ENCODE data around the gene TGIF1.

Gene TGIF1

DNA sequence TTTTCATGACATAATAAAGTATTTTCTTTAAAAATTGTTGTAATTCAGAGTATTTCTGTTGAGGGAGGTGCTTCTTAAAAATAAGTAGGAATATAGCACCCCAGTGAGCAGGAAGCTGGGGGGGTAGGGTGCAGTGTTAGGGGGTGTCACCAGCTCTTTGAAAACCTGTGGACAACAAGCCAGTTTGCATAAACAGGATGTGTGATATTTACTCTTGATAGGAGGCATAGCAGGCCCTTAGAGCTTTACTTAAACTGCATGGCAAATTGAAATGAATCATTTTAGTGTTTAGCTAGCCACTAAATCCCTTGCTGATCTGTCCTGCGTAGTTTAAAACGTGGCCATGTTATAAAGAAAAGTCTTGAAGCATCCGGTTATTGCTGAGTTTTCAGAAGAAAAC is 8.4 kb downstream of the TGIF1 start:
- Histone ChIP-seq H3K27me3 (no peaks in the 10 kb centered on the region), H3K4me2 (peak overlapping the region in 8 of 11 experiments; percentile 4 to 94 (median 12); a peak in 11 of 22 replicates), H3K27ac (peak overlapping the region in 3 of 11 experiments; percentile 6 to 46 (median 12); a peak in 2 of 22 replicates), H3K36me3 (peaks cover 59 to 87% (median 70%) of the 10 kb centered on the region in 11 experiments), H3K9me3 (replicated peaks in 1 of 11) (peaks cover 0 to 34% (median 7%) of the 10 kb centered on the region in 11 experiments; a peak in 10 of 22 replicates), H3K9ac (peak overlapping the region in 1 of 11 experiments; percentile 3; a peak in 2 of 22 replicates), H3K4me1 (peaks cover 28 to 54% (median 43%) of the 10 kb centered on the region in 10 experiments), H4K20me1 (peaks cover 63 to 100% (median 83%) of the 10 kb centered on the region in 11 experiments), H3K4me3 (no peak overlapping the region)
- TF ChIP-seq Cebpa-rat (IDR thresholded peaks at IDR 0.05): no peak

DNA sequence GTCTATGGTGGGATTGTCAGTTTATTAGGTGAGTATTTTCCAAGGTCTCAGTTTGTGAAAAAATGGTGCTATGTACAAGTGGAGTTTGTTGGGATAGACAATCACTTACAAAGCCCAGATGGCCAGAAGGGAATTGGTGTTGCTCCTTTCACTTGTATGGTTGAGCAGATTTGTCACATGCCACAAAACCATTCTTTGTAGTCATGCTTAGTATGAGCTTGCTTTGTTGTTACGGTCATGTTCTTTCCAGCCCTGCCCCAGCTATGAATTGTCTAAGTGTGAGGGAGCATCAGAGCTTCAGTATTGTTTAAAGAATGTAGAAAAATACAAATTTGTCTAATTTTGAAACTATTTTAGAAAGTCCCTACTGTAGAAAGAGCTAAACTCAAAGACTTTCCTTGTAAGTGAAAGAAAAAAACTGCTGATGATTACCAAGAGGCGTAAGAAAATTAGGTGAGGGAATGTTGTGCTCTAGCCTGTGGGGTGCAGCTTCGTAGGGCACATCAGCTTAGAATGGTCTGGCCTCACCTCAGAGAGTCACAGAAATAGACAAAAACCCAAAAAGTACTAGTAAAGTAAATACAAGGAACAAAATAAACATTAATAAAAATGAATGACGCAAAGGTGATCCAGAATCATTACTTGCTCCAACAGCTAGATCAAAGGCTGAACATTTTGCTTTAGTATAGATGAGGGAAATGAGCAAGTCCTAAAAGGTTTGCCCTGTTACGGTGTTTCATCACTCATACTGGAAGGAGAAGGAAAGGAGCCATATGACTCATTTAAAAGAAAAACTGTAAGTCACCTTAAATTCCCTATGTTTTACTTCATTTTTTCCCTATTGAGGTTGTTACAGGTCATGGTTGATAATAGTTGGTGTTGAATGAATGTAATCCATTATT is 9.2 kb downstream of the TGIF1 start:
- Histone ChIP-seq H3K9me3 (replicated peaks in 1 of 11) (peaks cover 0 to 34% (median 7%) of the 10 kb centered on the region in 11 experiments; a peak in 10 of 22 replicates), H3K4me1 (peaks cover 24 to 52% (median 39%) of the 10 kb centered on the region in 10 experiments), H3K36me3 (peaks cover 59 to 79% (median 70%) of the 10 kb centered on the region in 11 experiments), H3K4me2 (peak overlapping the region in 5 of 11 experiments; percentile 4 to 94 (median 52); a peak in 11 of 22 replicates), H3K4me3 (no peak overlapping the region), H3K9ac (peak overlapping the region in 1 of 11 experiments; percentile 30; a peak in 2 of 22 replicates), H3K27ac (peak overlapping the region in 3 of 11 experiments; percentile 19 to 47 (median 46); a peak in 6 of 22 replicates), H4K20me1 (peaks cover 55 to 96% (median 75%) of the 10 kb centered on the region in 11 experiments), H3K27me3 (no peaks in the 10 kb centered on the region)
- no peak for TF ChIP-seq Cebpa-rat (IDR thresholded peaks at IDR 0.05)

DNA sequence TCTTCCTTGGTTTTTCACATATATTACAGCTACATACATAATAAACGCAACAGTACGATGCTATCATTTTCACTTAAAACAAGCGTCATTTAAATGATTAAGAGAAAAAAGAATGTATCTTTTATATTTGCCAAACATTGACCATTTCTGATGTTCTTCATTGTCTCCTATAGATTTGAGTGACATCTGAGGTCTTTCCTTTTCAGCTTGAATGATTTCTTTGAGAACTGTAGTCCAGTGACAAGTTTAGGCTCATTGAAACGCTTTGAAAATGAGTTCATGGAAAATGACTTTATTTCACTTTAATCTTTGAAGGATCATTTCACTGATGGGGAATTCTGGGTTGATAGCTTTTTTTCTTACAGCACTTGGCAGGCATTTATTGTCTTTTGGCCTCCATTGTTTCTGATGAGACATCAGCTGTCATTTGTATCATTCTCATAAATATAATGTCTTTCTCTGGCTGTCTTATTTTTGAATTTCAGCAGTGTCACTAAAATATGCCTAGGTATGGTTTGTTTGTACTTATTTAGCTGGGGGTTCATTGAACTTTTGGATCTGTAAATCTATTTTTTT is 10.9 kb downstream of the TGIF1 start:
- no peak overlapping the region for H3K9ac ChIP-seq
- no peaks in the 10 kb centered on the region for H3K27me3 ChIP-seq

DNA sequence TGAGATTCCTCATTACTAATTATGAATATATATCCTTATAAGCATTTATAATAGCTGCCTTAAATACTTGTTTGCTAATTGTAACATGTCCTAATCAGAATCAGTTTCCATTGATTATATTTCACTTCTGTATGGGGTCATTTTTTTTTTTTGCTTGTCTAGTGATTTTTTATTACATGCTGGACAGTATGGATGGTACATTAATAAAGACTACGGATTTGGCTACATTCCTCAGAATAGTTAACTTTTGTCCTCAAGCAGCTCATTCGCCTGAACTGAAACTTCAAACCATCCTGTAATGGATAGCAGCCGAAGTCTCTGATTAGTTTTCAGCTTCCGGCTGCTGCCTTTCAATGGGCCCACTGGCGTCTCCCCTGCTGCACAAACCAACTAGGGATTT is 11.7 kb downstream of the TGIF1 start:
- peaks cover 47 to 58% (median 54%) of the 10 kb centered on the region in 11 experiments for H3K36me3 ChIP-seq
- peaks cover 0 to 34% (median 7%) of the 10 kb centered on the region in 11 experiments; a peak in 10 of 22 replicates for H3K9me3 ChIP-seq (replicated peaks in 1 of 11)
- no peak overlapping the region for H3K4me2 ChIP-seq
- H3K27me3 ChIP-seq: no peaks in the 10 kb centered on the region
- no peak for TF ChIP-seq Cebpa-rat (IDR thresholded peaks at IDR 0.05)
- H3K27ac ChIP-seq: no peak overlapping the region
- peaks cover 32 to 75% (median 50%) of the 10 kb centered on the region in 11 experiments for H4K20me1 ChIP-seq
- H3K4me3 ChIP-seq: no peak overlapping the region
- peaks cover 23 to 51% (median 38%) of the 10 kb centered on the region in 10 experiments for H3K4me1 ChIP-seq
- no peak overlapping the region for H3K9ac ChIP-seq

More for the DNA sequence above, 10.9 kb downstream of the TGIF1 start:
- H3K4me3 ChIP-seq: no peak overlapping the region
- peaks cover 40 to 83% (median 58%) of the 10 kb centered on the region in 11 experiments for H4K20me1 ChIP-seq
- no peak for TF ChIP-seq Cebpa-rat (IDR thresholded peaks at IDR 0.05)
- H3K4me2 ChIP-seq: no peak overlapping the region
- H3K27ac ChIP-seq: no peak overlapping the region
- peaks cover 55 to 66% (median 62%) of the 10 kb centered on the region in 11 experiments for H3K36me3 ChIP-seq
- H3K9me3 ChIP-seq (replicated peaks in 1 of 11): peaks cover 0 to 34% (median 7%) of the 10 kb centered on the region in 11 experiments; a peak in 10 of 22 replicates
- peaks cover 20 to 51% (median 37%) of the 10 kb centered on the region in 10 experiments for H3K4me1 ChIP-seq

DNA sequence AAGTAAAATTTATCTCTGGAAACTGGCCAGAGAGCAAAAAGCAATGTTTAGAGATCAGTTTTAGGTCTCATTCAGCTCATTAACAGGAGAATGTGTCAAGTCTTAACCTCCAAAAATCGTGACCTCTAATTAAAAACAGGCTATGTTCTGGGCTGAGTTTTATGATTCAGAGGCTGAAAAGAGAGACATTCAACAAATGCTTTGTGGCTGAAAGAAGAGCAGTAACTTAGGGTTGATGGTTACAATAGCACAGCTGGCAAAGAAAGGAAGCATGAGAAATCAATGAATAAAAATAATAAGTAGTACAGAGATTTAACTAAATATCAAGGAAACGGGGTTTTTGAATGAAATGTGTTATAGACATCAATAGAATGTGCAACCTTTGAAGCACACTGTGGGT is 13.1 kb downstream of the TGIF1 start:
- TF ChIP-seq Cebpa-rat (IDR thresholded peaks at IDR 0.05): no peak

DNA sequence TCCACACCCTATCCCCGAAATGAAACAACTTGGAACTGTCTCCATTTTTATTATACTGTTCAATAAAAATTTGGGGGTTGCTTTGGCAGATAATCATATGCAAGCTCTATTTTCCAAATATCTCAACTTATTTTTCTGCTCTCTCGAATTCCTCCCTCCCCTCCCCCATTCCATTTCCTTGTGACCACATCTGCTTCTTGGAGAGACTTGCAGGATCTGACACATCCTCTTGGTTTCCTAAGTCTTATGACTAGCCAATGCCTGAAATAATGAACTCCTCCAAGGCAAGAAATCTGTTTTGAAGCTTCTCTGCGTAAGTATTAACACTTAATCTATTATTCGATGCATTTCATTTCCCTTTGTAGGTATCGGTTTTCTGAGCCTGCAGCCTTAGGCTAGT is 16.1 kb downstream of the TGIF1 start:
- TF ChIP-seq Cebpa-rat (IDR thresholded peaks at IDR 0.05): no peak
- Histone ChIP-seq H3K27ac (peak overlapping the region in 8 of 11 experiments; percentile 39 to 63 (median 48); a peak in 14 of 22 replicates), H3K4me2 (peak overlapping the region; percentile 31 to 81 (median 64)), H3K36me3 (peaks cover 9 to 15% (median 12%) of the 10 kb centered on the region in 11 experiments; a peak in 21 of 22 replicates), H3K4me1 (peaks cover 16 to 38% (median 26%) of the 10 kb centered on the region in 10 experiments), H3K27me3 (no peaks in the 10 kb centered on the region), H3K4me3 (peak overlapping the region in 2 of 10 experiments; percentile 3 to 28; a peak in 2 of 20 replicates), H4K20me1 (peaks cover 0 to 32% (median 7%) of the 10 kb centered on the region in 11 experiments; a peak in 12 of 22 replicates), H3K9me3 (replicated peaks in 1 of 11) (peaks cover 0 to 7% (median 0%) of the 10 kb centered on the region in 11 experiments; a peak in 5 of 22 replicates), H3K9ac (peak overlapping the region in 1 of 11 experiments; percentile 5; a peak in 3 of 22 replicates)

More for the DNA sequence above, 13.1 kb downstream of the TGIF1 start:
- peak overlapping the region in 2 of 11 experiments; percentile 20 to 22; a peak in 2 of 22 replicates for H3K27ac ChIP-seq
- no peak overlapping the region for H3K4me2 ChIP-seq
- peaks cover 0 to 28% (median 6%) of the 10 kb centered on the region in 11 experiments; a peak in 9 of 22 replicates for H3K9me3 ChIP-seq (replicated peaks in 1 of 11)
- H4K20me1 ChIP-seq: peaks cover 19 to 61% (median 36%) of the 10 kb centered on the region in 11 experiments; a peak in 21 of 22 replicates
- H3K27me3 ChIP-seq: no peaks in the 10 kb centered on the region
- H3K36me3 ChIP-seq: peaks cover 33 to 45% (median 41%) of the 10 kb centered on the region in 11 experiments
- no peak overlapping the region for H3K9ac ChIP-seq
- H3K4me1 ChIP-seq: peaks cover 21 to 47% (median 35%) of the 10 kb centered on the region in 10 experiments
- no peak overlapping the region for H3K4me3 ChIP-seq

DNA sequence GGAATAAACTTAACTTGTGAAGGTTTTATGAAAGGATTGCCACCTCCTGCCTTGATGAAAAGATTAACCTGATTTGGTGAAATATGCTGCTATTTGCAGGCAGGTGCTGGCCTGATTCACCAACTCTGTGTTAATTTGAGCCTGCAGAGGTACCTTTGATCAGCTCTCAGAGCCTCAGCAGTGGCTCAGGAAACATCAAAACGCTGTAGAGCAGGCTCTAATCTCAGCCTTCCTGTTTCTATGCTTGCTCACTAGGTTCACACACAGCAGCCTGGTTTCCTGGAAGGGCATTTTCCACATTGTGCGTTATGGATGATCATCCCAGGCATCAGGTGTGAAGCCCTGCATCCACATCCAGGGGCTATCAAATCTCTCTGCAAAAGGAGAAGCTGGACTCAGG is 16.9 kb downstream of the TGIF1 start:
- Histone ChIP-seq H3K4me3 (peak overlapping the region in 1 of 10 experiments; percentile 28; a peak in 1 of 20 replicates), H3K36me3 (peaks cover 3 to 7% (median 4%) of the 10 kb centered on the region in 11 experiments; a peak in 18 of 22 replicates), H3K9me3 (replicated peaks in 1 of 11) (no peaks in the 10 kb centered on the region), H3K4me1 (peaks cover 16 to 38% (median 26%) of the 10 kb centered on the region in 10 experiments), H3K27me3 (no peaks in the 10 kb centered on the region), H3K4me2 (peak overlapping the region; percentile 31 to 81 (median 64)), H4K20me1 (peaks cover 0 to 24% (median 4%) of the 10 kb centered on the region in 11 experiments; a peak in 11 of 22 replicates), H3K27ac (peak overlapping the region in 8 of 11 experiments; percentile 39 to 63 (median 48); a peak in 13 of 22 replicates), H3K9ac (peak overlapping the region in 1 of 11 experiments; percentile 12; a peak in 4 of 22 replicates)
- TF ChIP-seq Cebpa-rat (IDR thresholded peaks at IDR 0.05): no peak

DNA sequence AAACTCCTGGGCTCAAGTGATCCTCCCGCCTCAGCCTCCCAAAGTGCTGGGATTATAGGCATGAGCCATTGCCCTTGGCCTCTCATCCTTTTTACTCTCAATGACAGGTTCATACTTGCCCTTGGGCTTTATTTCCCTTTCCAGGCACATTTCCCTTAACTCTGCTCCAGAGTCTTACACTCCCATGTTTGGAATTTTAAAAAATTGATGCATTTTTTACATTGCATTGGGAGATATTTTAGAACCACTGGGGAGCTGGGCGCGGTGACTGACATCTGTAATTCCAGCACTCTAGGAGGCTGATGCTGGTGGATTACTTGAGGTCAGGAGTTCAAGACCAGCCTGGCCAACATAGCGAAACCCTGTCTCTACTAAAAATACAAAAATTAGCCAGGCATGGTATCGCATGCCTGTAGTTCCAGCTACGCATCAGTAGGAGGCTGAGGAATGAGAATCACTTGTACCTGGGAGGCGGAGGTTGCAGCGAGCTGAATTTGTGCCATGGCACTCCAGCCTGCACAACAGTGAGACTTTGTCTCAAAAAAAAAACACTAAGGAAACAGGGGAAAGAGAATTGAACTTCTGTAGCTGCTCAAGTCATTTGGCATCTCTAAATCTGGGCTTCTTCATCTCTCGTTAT is 18.2 kb downstream of the TGIF1 start:
- no peaks in the 10 kb centered on the region for H3K9me3 ChIP-seq (replicated peaks in 1 of 11)
- H3K4me2 ChIP-seq: peak overlapping the region in 2 of 11 experiments; percentile 17 to 23; a peak in 3 of 22 replicates
- no peak overlapping the region for H3K4me3 ChIP-seq
- H3K27me3 ChIP-seq: no peaks in the 10 kb centered on the region
- H3K36me3 ChIP-seq: no peaks in the 10 kb centered on the region
- H3K9ac ChIP-seq: no peak overlapping the region
- no peak overlapping the region for H3K27ac ChIP-seq
- peaks cover 0 to 11% (median 0%) of the 10 kb centered on the region in 11 experiments; a peak in 2 of 22 replicates for H4K20me1 ChIP-seq
- no peak for TF ChIP-seq Cebpa-rat (IDR thresholded peaks at IDR 0.05)
- H3K4me1 ChIP-seq: peaks cover 16 to 38% (median 26%) of the 10 kb centered on the region in 10 experiments
